ENCODE results near the gene TMCC2. TPM values are rescaled to one million over a fixed set of nuclear protein-coding genes. Genes with fewer than 3 reads are reported as not detected.

TMCC2 gene
- total RNA-seq, 1 experiment from 2014 or later = 3.1 TPM

GRCh38 chr1:205204552-205204951, 23.2 kb upstream of the TMCC2 start:
- POLR2A ChIA-PET = no interaction called here
- intact Hi-C loops (cut with micrococcal nuclease; ENCODE audit: unreplicated experiment) (no loop called here), in situ Hi-C loops (cut with HindIII; ENCODE audit: low pct_unique_long_range_greater_than_20kb, low sequenced_read_pairs) (no loop called here)
- DNase-seq (ENCODE audit: low read depth, low spot score) (no peak), ATAC-seq (no peak)
- Histone ChIP-seq H3K27ac (ENCODE audit: low read length) (no peak overlapping the region), H3K9me3 (ENCODE audit: control insufficient read depth, insufficient read depth, low read depth, low read length) (no peaks in the 10 kb centered on the region), H3K4me1 (ENCODE audit: control insufficient read depth, insufficient read depth, low read length) (peaks cover 4% of the 10 kb centered on the region; the same call in 1 of the 2 replicates), H3K36me3 (ENCODE audit: control insufficient read depth, insufficient read depth, low read length) (no peaks in the 10 kb centered on the region), H3K4me3 (ENCODE audit: low read depth in 2 of 2, low read length in 2 of 2) (no peak overlapping the region), H3K27me3 (ENCODE audit: control insufficient read depth, insufficient read depth, low read length) (no peaks in the 10 kb centered on the region)
- TF ChIP-seq TCF7L2 (IDR thresholded peaks at IDR 0.05; ENCODE audit: low read depth, low read length) (no peak), SIN3A (IDR thresholded peaks at IDR 0.05; ENCODE audit: borderline replicate concordance, insufficient read depth, low read depth, low read length) (no peak), REST (IDR thresholded peaks at IDR 0.05; ENCODE audit: insufficient read depth in 1 of 2, low read depth in 2 of 2, low read length in 1 of 2) (no peak), POLR2AphosphoS5 (IDR thresholded peaks at IDR 0.05; ENCODE audit: low read depth, low read length) (no peak), CTCF (IDR thresholded peaks at IDR 0.05) (no peak)
- CTCF ChIA-PET = no interaction called here
- no TSS peak for BruUV-seq (replicated peaks)

GRCh38 chr1:205205055-205205454, 22.7 kb upstream of the TMCC2 start:
- no peaks in the 10 kb centered on the region for H3K36me3 ChIP-seq (ENCODE audit: control insufficient read depth, insufficient read depth, low read length)
- no peak overlapping the region for H3K27ac ChIP-seq (ENCODE audit: low read length)
- CTCF ChIA-PET = no interaction called here
- POLR2A ChIA-PET = no interaction called here
- H3K9me3 ChIP-seq (ENCODE audit: control insufficient read depth, insufficient read depth, low read depth, low read length) = no peaks in the 10 kb centered on the region
- intact Hi-C loops (cut with micrococcal nuclease; ENCODE audit: unreplicated experiment) (no loop called here), in situ Hi-C loops (cut with HindIII; ENCODE audit: low pct_unique_long_range_greater_than_20kb, low sequenced_read_pairs) (no loop called here)
- no peak overlapping the region for H3K4me3 ChIP-seq (ENCODE audit: low read depth in 2 of 2, low read length in 2 of 2)
- DNase-seq (ENCODE audit: low read depth, low spot score) (no peak), ATAC-seq (no peak)
- BruUV-seq (replicated peaks) = no TSS peak
- H3K27me3 ChIP-seq (ENCODE audit: control insufficient read depth, insufficient read depth, low read length) = no peaks in the 10 kb centered on the region
- peaks cover 4% of the 10 kb centered on the region; the same call in 1 of the 2 replicates for H3K4me1 ChIP-seq (ENCODE audit: control insufficient read depth, insufficient read depth, low read length)
- no peak for TF ChIP-seq SIN3A (IDR thresholded peaks at IDR 0.05; ENCODE audit: borderline replicate concordance, insufficient read depth, low read depth, low read length)
- TF ChIP-seq TCF7L2 (IDR thresholded peaks at IDR 0.05; ENCODE audit: low read depth, low read length) = no peak
- no peak for TF ChIP-seq CTCF (IDR thresholded peaks at IDR 0.05)
- no peak for TF ChIP-seq REST (IDR thresholded peaks at IDR 0.05; ENCODE audit: insufficient read depth in 1 of 2, low read depth in 2 of 2, low read length in 1 of 2)
- no peak for TF ChIP-seq POLR2AphosphoS5 (IDR thresholded peaks at IDR 0.05; ENCODE audit: low read depth, low read length)
